HCT116 (cell line): Measurements from ENCODE around the gene MYBPHL. TPM values are rescaled to one million over a fixed set of nuclear protein-coding genes. Genes with fewer than 3 reads are reported as not detected.

Experiments used
- ATAC-seq: fragments of 200-7000 bp; cut with Tn5 transposase; 2 replicates; pipeline ENCODE4 v1.9.1; 2020; ENCODE audit warnings: mild to moderate bottlenecking, moderate library complexity
- BruUV-seq: library from RNA; stranded (reverse); fragments of 400-500 nt; replicated peaks from 2 replicates; lab custom pipeline; 2021; lab: Mats Ljungman, UMichigan
- CTCF ChIA-PET: fragments of 300-600 bp; sonication (Branson Sonifier 250); formaldehyde crosslinking; loops from one replicate; lab custom pipeline; 2021; ENCODE audit warnings: antibody characterized with exemption; lab: Charles Lee
- POLR2A ChIA-PET: fragments of 300-600, 350-600 bp; sonication (Branson Sonifier 250); formaldehyde crosslinking; loops from one replicate; lab custom pipeline; 2021; ENCODE audit warnings: antibody characterized with exemption; lab: Charles Lee
- RAD21 ChIA-PET, 2 experiments: fragments of 300-600 bp; sonication (Branson Sonifier 250); formaldehyde crosslinking; loops; one replicate each; lab custom pipeline; 2023; ENCODE audit warnings: low total read pairs in 2 of 2; ENCODE audit not compliant: uncharacterized antibody in 2 of 2, unreplicated experiment in 2 of 2, low non-redundant PET in 1 of 2; lab: Charles Lee
- DNase-seq: peaks from one replicate; pipeline ENCODE4 v3.0.0-alpha.2; 2010; ENCODE audit warnings: low read depth, low spot score
- H2AFZ ChIP-seq: fragments of 200-600 bp; shearing (Covaris generic), sonication (generic); 2 replicates; pipeline ENCODE4 v1.6.1; 2017; ENCODE audit warnings: low read depth, mixed run types, mixed read lengths, antibody characterized with exemption, low read length; ENCODE audit not compliant: poor library complexity, severe bottlenecking
- H3K27ac ChIP-seq: 2 replicates; pipeline ENCODE4 v1.5.1; 2012; ENCODE audit warnings: low read depth, low read length
- H3K27me3 ChIP-seq: fragments of 200-600 bp; sonication (generic); 2 replicates; pipeline ENCODE4 v1.6.1; 2016; ENCODE audit warnings: mixed run types, low read length, mixed read lengths; ENCODE audit not compliant: insufficient read depth
- H3K36me3 ChIP-seq, 2 experiments: fragments of 200-500 bp in 1 of 2; fragments of 200-600 bp in 1 of 2; sonication (Bioruptor generic) in 1 of 2; sonication (generic) in 1 of 2; 2 replicates each; pipeline versions ENCODE4 v1.5.1 to v1.6.1; 2014 to 2016; ENCODE audit warnings: low read length in 2 of 2, inconsistent platforms in 1 of 2, mixed read lengths in 1 of 2, mixed run types in 1 of 2; ENCODE audit not compliant: insufficient read depth in 2 of 2, control insufficient read depth in 1 of 2
- H3K4me1 ChIP-seq, 2 experiments: fragments of 200-600 bp in 1 of 2; sonication (generic) in 1 of 2; 2 replicates each; pipeline versions ENCODE4 v1.5.1 to v1.6.1; 2012 to 2017; ENCODE audit warnings: low read length in 2 of 2, inconsistent platforms in 1 of 2, mild to moderate bottlenecking in 1 of 2, mixed read lengths in 1 of 2, mixed run types in 1 of 2, moderate library complexity in 1 of 2; ENCODE audit not compliant: insufficient read depth in 2 of 2, control insufficient read depth in 1 of 2
- H3K4me2 ChIP-seq: fragments of 200-600 bp; sonication (generic); 2 replicates; pipeline ENCODE4 v1.6.1; 2017; ENCODE audit warnings: mixed run types, low read length, mixed read lengths
- H3K4me3 ChIP-seq, 2 experiments: fragments of 200-600 bp in 1 of 2; sonication (generic) in 1 of 2; replicated peaks in 1 of 2; 2 replicates each; pipeline ENCODE4 v1.5.1; 2011 to 2016; ENCODE audit warnings: low read length in 2 of 2, control low read depth in 1 of 2, low read depth in 1 of 2, mild to moderate bottlenecking in 1 of 2, mixed read lengths in 1 of 2, mixed run types in 1 of 2
- H3K79me2 ChIP-seq: fragments of 200-600 bp; sonication (generic); 2 replicates; pipeline ENCODE4 v1.6.1; 2017; ENCODE audit warnings: mild to moderate bottlenecking, mixed run types, low read length, moderate library complexity, mixed read lengths; ENCODE audit not compliant: insufficient read depth
- H3K9ac ChIP-seq: fragments of 200-600 bp; sonication (generic); 2 replicates; pipeline ENCODE4 v1.6.1; 2016; ENCODE audit warnings: low read length, mixed read lengths
- H3K9me2 ChIP-seq: fragments of 200-600 bp; sonication (generic), shearing (Covaris generic); 2 replicates; pipeline ENCODE4 v1.6.1; 2017; ENCODE audit warnings: mixed run types, mild to moderate bottlenecking, moderate library complexity; ENCODE audit not compliant: insufficient read depth
- H3K9me3 ChIP-seq, 2 experiments: fragments of 200-500 bp in 1 of 2; fragments of 200-600 bp in 1 of 2; sonication (Bioruptor generic) in 1 of 2; sonication (generic) in 1 of 2; 2 replicates each; pipeline ENCODE4 v1.6.1; 2014 to 2017; ENCODE audit warnings: low read length in 2 of 2, mixed read lengths in 2 of 2, inconsistent platforms in 1 of 2, low read depth in 1 of 2, mild to moderate bottlenecking in 1 of 2, mixed run types in 1 of 2, moderate library complexity in 1 of 2; ENCODE audit not compliant: control insufficient read depth in 1 of 2, insufficient read depth in 1 of 2
- H4K20me1 ChIP-seq: fragments of 200-600 bp; sonication (generic), shearing (Covaris generic); 2 replicates; pipeline ENCODE4 v1.6.1; 2017; ENCODE audit warnings: mixed run types, mild to moderate bottlenecking, moderate library complexity; ENCODE audit not compliant: insufficient read depth
- CEBPB ChIP-seq: IDR thresholded peaks from 2 replicates; pipeline ENCODE4 v1.6.1; 2012; ENCODE audit warnings: low read depth
- ELF1 ChIP-seq: IDR thresholded peaks from 2 replicates; pipeline ENCODE4 v1.6.1; 2012; ENCODE audit warnings: low read depth, borderline replicate concordance
- FOSL1 ChIP-seq: IDR thresholded peaks from 2 replicates; pipeline ENCODE4 v1.6.1; 2012; ENCODE audit warnings: low read depth
- POLR2AphosphoS5 ChIP-seq: IDR thresholded peaks from 2 replicates; pipeline ENCODE4 v1.6.1; 2011; ENCODE audit warnings: mild to moderate bottlenecking, low read depth, low read length, moderate library complexity
- REST ChIP-seq: IDR thresholded peaks from 2 replicates; pipeline ENCODE4 v1.6.1; 2012; ENCODE audit warnings: low read depth
- SIN3A ChIP-seq: IDR thresholded peaks from 2 replicates; pipeline ENCODE4 v1.6.1; 2012; ENCODE audit warnings: low read depth
- SP1 ChIP-seq: IDR thresholded peaks from 2 replicates; pipeline ENCODE4 v1.6.1; 2012; ENCODE audit warnings: low read depth
- SRF ChIP-seq: IDR thresholded peaks from 2 replicates; pipeline ENCODE4 v1.6.1; 2012; ENCODE audit warnings: low read depth
- ZFX ChIP-seq: fragments of 450-650 bp; IDR thresholded peaks from 2 replicates; pipeline ENCODE4 v1.6.1; 2017
- intact Hi-C: fragments of 100-400 bp; cut with micrococcal nuclease; formaldehyde crosslinking; loops from 2 replicates; pipeline ENCODE4 v1.10.0; 2022
- total RNA-seq: library from RNA; stranded (reverse); gene quantifications from one replicate; pipeline ENCODE4 v1.2.1, GENCODE V29; 2021; ENCODE audit not compliant: unreplicated experiment

The MYBPHL gene
- total RNA-seq, 1 experiment from 2014 or later, result 1.0 TPM

- ChIA-PET POLR2A (interaction anchor here (1.1 kb wide), 1 partner anchor 9 kb away, joined by 3 read pairs; no protein-coding TSS in a partner anchor), CTCF (interaction anchor here (1.0 kb wide), 1 partner anchor 8 kb away, joined by 3 read pairs; no protein-coding TSS in a partner anchor), RAD21 (no interaction called here)
- no peak overlapping the region for H3K4me3 ChIP-seq
- H3K9me3 ChIP-seq, result no peaks in the 10 kb centered on the region
- no TSS peak for BruUV-seq
- H3K27me3 ChIP-seq, result no peaks in the 10 kb centered on the region
- DNase-seq, result no peak
- H3K4me2 ChIP-seq, result no peak overlapping the region
- no peak overlapping the region for H3K9ac ChIP-seq
- peaks cover 5 to 14% of the 10 kb centered on the region in 2 experiments; a peak in 3 of 4 replicates for H3K4me1 ChIP-seq
- H4K20me1 ChIP-seq, result no peaks in the 10 kb centered on the region
- H2AFZ ChIP-seq, result no peak overlapping the region
- no peaks in the 10 kb centered on the region for H3K79me2 ChIP-seq
- H3K27ac ChIP-seq, result no peak overlapping the region
- no peak for ATAC-seq
- no peaks in the 10 kb centered on the region for H3K9me2 ChIP-seq
- H3K36me3 ChIP-seq, result no peaks in the 10 kb centered on the region
- intact Hi-C loops, result no loop called here
- TF ChIP-seq FOSL1 (no peak), SIN3A (no peak), REST (no peak), ELF1 (no peak), POLR2AphosphoS5 (no peak), CEBPB (no peak), ZFX (no peak), SP1 (no peak), SRF (no peak)
Observed at GRCh38 chr1:109247401-109248365, 59.1 kb downstream of the MYBPHL start.
